Mucosa of rectum (tissue), 2 donors: ENCODE data around the gene CRHR1.

Experiments
- H3K27ac ChIP-seq, 2 donors: one replicate each; pipeline ENCODE4 v1.7.0; 2013; ENCODE audit warnings: inconsistent platforms in 2 of 2, low read depth in 2 of 2, low read length in 2 of 2
- H3K27me3 ChIP-seq, 2 donors: one replicate each; pipeline ENCODE4 v1.7.0; 2013; ENCODE audit warnings: low read length in 2 of 2; ENCODE audit not compliant: control insufficient read depth in 2 of 2, insufficient read depth in 2 of 2
- H3K36me3 ChIP-seq, 2 donors: one replicate each; pipeline ENCODE4 v1.7.0; 2013; ENCODE audit warnings: low read length in 2 of 2; ENCODE audit not compliant: control insufficient read depth in 2 of 2, insufficient read depth in 2 of 2
- H3K4me1 ChIP-seq, 2 donors: one replicate each; pipeline ENCODE4 v1.7.0; 2013; ENCODE audit warnings: low read length in 2 of 2, mild to moderate bottlenecking in 1 of 2; ENCODE audit not compliant: control insufficient read depth in 2 of 2, insufficient read depth in 2 of 2
- H3K4me3 ChIP-seq, 2 donors: one replicate each; pipeline ENCODE4 v1.7.0; 2013; ENCODE audit warnings: low read length in 2 of 2
- H3K9ac ChIP-seq, 2 donors: one replicate each; pipeline ENCODE4 v1.7.0; 2013; ENCODE audit warnings: low read length in 2 of 2, low read depth in 1 of 2, mild to moderate bottlenecking in 1 of 2
- H3K9me3 ChIP-seq, 2 donors: one replicate each; pipeline ENCODE4 v1.7.0; 2013; ENCODE audit warnings: low read length in 2 of 2; ENCODE audit not compliant: control insufficient read depth in 2 of 2
- donor health status: healthy.
- donor health status: Normal muscosa, but diverticular disease.

The CRHR1 gene

GRCh38 chr17:45828582-45829133 lies 44.5 kb downstream of the CRHR1 start:
- Histone ChIP-seq H3K4me3 (no peak overlapping the region), H3K36me3 (no peaks in the 10 kb centered on the region), H3K27ac (no peak overlapping the region), H3K27me3 (peaks cover 0 to 10% of the 10 kb centered on the region in 2 donors), H3K4me1 (no peaks in the 10 kb centered on the region), H3K9me3 (no peaks in the 10 kb centered on the region), H3K9ac (no peak overlapping the region)

GRCh38 chr17:45833920-45834319 lies 49.8 kb downstream of the CRHR1 start:
- H3K9ac ChIP-seq, result no peak overlapping the region
- no peaks in the 10 kb centered on the region for H3K36me3 ChIP-seq
- H3K27ac ChIP-seq, result no peak overlapping the region
- peaks cover 0 to 6% of the 10 kb centered on the region in 2 donors for H3K27me3 ChIP-seq
- no peak overlapping the region for H3K4me3 ChIP-seq
- no peaks in the 10 kb centered on the region for H3K9me3 ChIP-seq
- no peaks in the 10 kb centered on the region for H3K4me1 ChIP-seq

GRCh38 chr17:45834471-45835396 lies 50.6 kb downstream of the CRHR1 start:
- H3K36me3 ChIP-seq, result no peaks in the 10 kb centered on the region
- no peaks in the 10 kb centered on the region for H3K9me3 ChIP-seq
- H3K9ac ChIP-seq, result no peak overlapping the region
- H3K27ac ChIP-seq, result no peak overlapping the region
- peaks cover 0 to 6% of the 10 kb centered on the region in 2 donors for H3K27me3 ChIP-seq
- H3K4me1 ChIP-seq, result no peaks in the 10 kb centered on the region
- H3K4me3 ChIP-seq, result no peak overlapping the region

- no peak overlapping the region for H3K27ac ChIP-seq
- H3K4me1 ChIP-seq, result no peaks in the 10 kb centered on the region
- H3K9me3 ChIP-seq, result no peaks in the 10 kb centered on the region
Observed at GRCh38 chr17:45835481-45835880, 51.4 kb downstream of the CRHR1 start.

GRCh38 chr17:45836047-45837044 lies 52.2 kb downstream of the CRHR1 start:
- Histone ChIP-seq H3K4me1 (no peaks in the 10 kb centered on the region), H3K36me3 (no peaks in the 10 kb centered on the region), H3K27me3 (peaks cover 0 to 4% of the 10 kb centered on the region in 2 donors), H3K9ac (no peak overlapping the region), H3K4me3 (no peak overlapping the region), H3K27ac (no peak overlapping the region), H3K9me3 (no peaks in the 10 kb centered on the region)

More at GRCh38 chr17:45835481-45835880, 51.4 kb downstream of the CRHR1 start:
- H3K36me3 ChIP-seq, result no peaks in the 10 kb centered on the region
- no peak overlapping the region for H3K4me3 ChIP-seq
- H3K27me3 ChIP-seq, result peaks cover 0 to 6% of the 10 kb centered on the region in 2 donors
- H3K9ac ChIP-seq, result no peak overlapping the region

GRCh38 chr17:45837187-45837586 lies 53.1 kb downstream of the CRHR1 start:
- H3K9ac ChIP-seq, result no peak overlapping the region

GRCh38 chr17:45837603-45838002 lies 53.5 kb downstream of the CRHR1 start:
- H3K27ac ChIP-seq, result no peak overlapping the region
- H3K9me3 ChIP-seq, result no peaks in the 10 kb centered on the region
- H3K4me1 ChIP-seq, result no peaks in the 10 kb centered on the region
- no peak overlapping the region for H3K9ac ChIP-seq
- H3K4me3 ChIP-seq, result no peak overlapping the region
- H3K27me3 ChIP-seq, result peaks cover 0 to 4% of the 10 kb centered on the region in 2 donors
- no peaks in the 10 kb centered on the region for H3K36me3 ChIP-seq

More at GRCh38 chr17:45837187-45837586, 53.1 kb downstream of the CRHR1 start:
- Histone ChIP-seq H3K27ac (no peak overlapping the region), H3K36me3 (no peaks in the 10 kb centered on the region), H3K4me3 (no peak overlapping the region), H3K27me3 (peaks cover 0 to 4% of the 10 kb centered on the region in 2 donors), H3K9me3 (no peaks in the 10 kb centered on the region), H3K4me1 (no peaks in the 10 kb centered on the region)

GRCh38 chr17:45838751-45839295 lies 54.7 kb downstream of the CRHR1 start:
- Histone ChIP-seq H3K27ac (no peak overlapping the region), H3K27me3 (no peaks in the 10 kb centered on the region), H3K36me3 (no peaks in the 10 kb centered on the region), H3K4me1 (no peaks in the 10 kb centered on the region), H3K9me3 (no peaks in the 10 kb centered on the region), H3K9ac (no peak overlapping the region), H3K4me3 (no peak overlapping the region)

GRCh38 chr17:45839442-45839841 lies 55.3 kb downstream of the CRHR1 start:
- H3K36me3 ChIP-seq, result no peaks in the 10 kb centered on the region
- H3K9ac ChIP-seq, result no peak overlapping the region
- H3K9me3 ChIP-seq, result no peaks in the 10 kb centered on the region
- H3K27me3 ChIP-seq, result no peaks in the 10 kb centered on the region
- no peak overlapping the region for H3K27ac ChIP-seq
- no peaks in the 10 kb centered on the region for H3K4me1 ChIP-seq
- H3K4me3 ChIP-seq, result no peak overlapping the region
